Measurements from ENCODE around the gene ERRFI1.

DNA sequence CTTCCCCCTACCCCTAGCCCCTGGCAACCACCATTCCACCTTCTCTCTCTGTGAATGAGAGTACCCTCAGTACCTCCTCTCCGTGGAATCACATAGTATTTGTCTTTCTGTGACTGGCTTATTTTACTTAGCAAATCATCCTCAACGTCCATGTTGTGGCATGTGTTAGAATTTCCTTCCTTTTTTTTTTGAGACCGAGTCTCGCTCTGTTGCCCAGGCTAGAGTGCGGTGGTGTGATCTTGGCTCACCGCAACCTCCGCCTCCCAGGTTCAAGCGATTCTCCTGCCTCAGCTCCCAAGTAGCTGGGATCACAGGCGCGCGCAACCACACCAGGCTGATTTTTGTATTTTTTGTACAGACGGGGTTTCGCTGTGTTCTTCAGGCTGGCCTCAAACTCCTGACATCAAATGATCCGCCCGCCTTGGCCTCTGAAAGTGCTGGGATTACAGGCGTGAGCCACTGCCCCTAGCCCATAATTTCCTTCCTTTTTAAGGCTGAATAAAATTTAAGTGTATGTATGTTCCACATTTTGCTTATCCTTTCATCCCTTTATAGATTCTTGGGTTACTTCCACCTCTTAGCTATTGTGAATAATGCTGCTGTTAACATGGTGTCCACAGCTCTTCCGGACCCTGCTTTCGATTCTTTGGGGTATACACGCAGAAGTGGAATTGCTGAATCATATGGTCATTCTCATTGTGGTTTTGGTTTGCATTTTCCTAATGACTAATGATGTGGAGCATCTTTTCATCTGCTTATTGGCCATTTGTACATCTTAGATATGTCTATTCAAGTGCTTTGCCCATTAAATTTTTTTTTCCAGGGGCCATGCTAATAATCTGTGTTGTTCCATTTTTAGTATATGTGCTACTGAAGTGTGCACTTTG, 32.3 kb downstream of the ERRFI1 start:
- TF ChIP-seq, protein P1, sequence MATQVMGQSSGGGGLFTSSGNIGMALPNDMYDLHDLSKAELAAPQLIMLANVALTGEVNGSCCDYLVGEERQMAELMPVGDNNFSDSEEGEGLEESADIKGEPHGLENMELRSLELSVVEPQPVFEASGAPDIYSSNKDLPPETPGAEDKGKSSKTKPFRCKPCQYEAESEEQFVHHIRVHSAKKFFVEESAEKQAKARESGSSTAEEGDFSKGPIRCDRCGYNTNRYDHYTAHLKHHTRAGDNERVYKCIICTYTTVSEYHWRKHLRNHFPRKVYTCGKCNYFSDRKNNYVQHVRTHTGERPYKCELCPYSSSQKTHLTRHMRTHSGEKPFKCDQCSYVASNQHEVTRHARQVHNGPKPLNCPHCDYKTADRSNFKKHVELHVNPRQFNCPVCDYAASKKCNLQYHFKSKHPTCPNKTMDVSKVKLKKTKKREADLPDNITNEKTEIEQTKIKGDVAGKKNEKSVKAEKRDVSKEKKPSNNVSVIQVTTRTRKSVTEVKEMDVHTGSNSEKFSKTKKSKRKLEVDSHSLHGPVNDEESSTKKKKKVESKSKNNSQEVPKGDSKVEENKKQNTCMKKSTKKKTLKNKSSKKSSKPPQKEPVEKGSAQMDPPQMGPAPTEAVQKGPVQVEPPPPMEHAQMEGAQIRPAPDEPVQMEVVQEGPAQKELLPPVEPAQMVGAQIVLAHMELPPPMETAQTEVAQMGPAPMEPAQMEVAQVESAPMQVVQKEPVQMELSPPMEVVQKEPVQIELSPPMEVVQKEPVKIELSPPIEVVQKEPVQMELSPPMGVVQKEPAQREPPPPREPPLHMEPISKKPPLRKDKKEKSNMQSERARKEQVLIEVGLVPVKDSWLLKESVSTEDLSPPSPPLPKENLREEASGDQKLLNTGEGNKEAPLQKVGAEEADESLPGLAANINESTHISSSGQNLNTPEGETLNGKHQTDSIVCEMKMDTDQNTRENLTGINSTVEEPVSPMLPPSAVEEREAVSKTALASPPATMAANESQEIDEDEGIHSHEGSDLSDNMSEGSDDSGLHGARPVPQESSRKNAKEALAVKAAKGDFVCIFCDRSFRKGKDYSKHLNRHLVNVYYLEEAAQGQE (IDR thresholded peaks at IDR 0.05; ENCODE audit: insufficient read depth in 1 of 2, low read depth in 2 of 2, low read length in 2 of 2): no peak
- no peak for TF ChIP-seq SIN3A (IDR thresholded peaks at IDR 0.05; ENCODE audit: borderline replicate concordance, insufficient read depth, low read length)

Measured in PFSK-1 (cell line).